ENCODE data around the gene MRGPRD. TPM values are rescaled to one million over a fixed set of nuclear protein-coding genes. Genes with fewer than 3 reads are reported as not detected.

The MRGPRD gene
- total RNA-seq, 1 experiment from 2014 or later = not detected

- no peak for TF ChIP-seq CTCF (IDR thresholded peaks at IDR 0.05; ENCODE audit: unreplicated experiment)
- DNase-seq = no peak
- CTCF ChIA-PET = no interaction called here
- Mint-ChIP-seq H3K27ac (ENCODE audit: unreplicated experiment) (no peak overlapping the region), H3K9me3 (ENCODE audit: low read depth, unreplicated experiment) (peaks cover 3% of the 10 kb centered on the region), H3K4me1 (ENCODE audit: low read depth, unreplicated experiment) (no peaks in the 10 kb centered on the region), H3K4me3 (ENCODE audit: low read depth, unreplicated experiment) (no peak overlapping the region), H3K27me3 (ENCODE audit: unreplicated experiment) (peaks cover 49% of the 10 kb centered on the region), H3K36me3 (ENCODE audit: insufficient read depth, unreplicated experiment) (no peaks in the 10 kb centered on the region)
- BruUV-seq (replicated peaks) = no TSS peak
- intact Hi-C loops (cut with micrococcal nuclease; ENCODE audit: unreplicated experiment) = no loop called here
Observed at GRCh38 chr11:68979931-68980775, 633 bp downstream of the MRGPRD start.

GRCh38 chr11:68978931-68979594 is 1.7 kb downstream of the MRGPRD start:
- DNase-seq = no peak
- Mint-ChIP-seq H3K9me3 (ENCODE audit: low read depth, unreplicated experiment) (peaks cover 3% of the 10 kb centered on the region), H3K27me3 (ENCODE audit: unreplicated experiment) (peaks cover 49% of the 10 kb centered on the region), H3K4me3 (ENCODE audit: low read depth, unreplicated experiment) (no peak overlapping the region), H3K36me3 (ENCODE audit: insufficient read depth, unreplicated experiment) (no peaks in the 10 kb centered on the region), H3K27ac (ENCODE audit: unreplicated experiment) (no peak overlapping the region), H3K4me1 (ENCODE audit: low read depth, unreplicated experiment) (no peaks in the 10 kb centered on the region)
- no TSS peak for BruUV-seq (replicated peaks)
- CTCF ChIA-PET = no interaction called here
- no peak for TF ChIP-seq CTCF (IDR thresholded peaks at IDR 0.05; ENCODE audit: unreplicated experiment)
- intact Hi-C loops (cut with micrococcal nuclease; ENCODE audit: unreplicated experiment) = no loop called here

DNA sequence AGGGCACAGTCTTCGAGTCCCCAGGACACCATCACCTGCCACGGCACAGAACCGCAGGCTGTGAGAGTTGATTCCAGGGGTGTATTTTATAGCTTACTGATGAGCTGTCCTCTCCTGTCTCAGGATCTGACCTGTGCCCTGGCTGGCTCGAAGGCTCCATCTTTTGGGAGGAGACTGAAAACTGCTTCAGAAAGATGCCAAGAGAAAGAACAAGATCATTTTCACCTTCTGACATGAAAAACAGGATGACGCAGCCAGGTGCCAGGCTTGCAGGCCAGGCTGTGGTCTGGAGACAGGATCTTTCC is 2.2 kb downstream of the MRGPRD start:
- no peak for DNase-seq
- H3K36me3 Mint-ChIP-seq (ENCODE audit: insufficient read depth, unreplicated experiment) = no peaks in the 10 kb centered on the region
- no TSS peak for BruUV-seq (replicated peaks)

More for the DNA sequence above, 2.2 kb downstream of the MRGPRD start:
- H3K27me3 Mint-ChIP-seq (ENCODE audit: unreplicated experiment) = peaks cover 52% of the 10 kb centered on the region
- H3K4me1 Mint-ChIP-seq (ENCODE audit: low read depth, unreplicated experiment) = no peaks in the 10 kb centered on the region
- H3K27ac Mint-ChIP-seq (ENCODE audit: unreplicated experiment) = no peak overlapping the region
- H3K4me3 Mint-ChIP-seq (ENCODE audit: low read depth, unreplicated experiment) = no peak overlapping the region
- intact Hi-C loops (cut with micrococcal nuclease; ENCODE audit: unreplicated experiment) = no loop called here
- no peak for TF ChIP-seq CTCF (IDR thresholded peaks at IDR 0.05; ENCODE audit: unreplicated experiment)
- H3K9me3 Mint-ChIP-seq (ENCODE audit: low read depth, unreplicated experiment) = peaks cover 3% of the 10 kb centered on the region
- CTCF ChIA-PET = no interaction called here

All from Calu3 (cell line).